Measurements from ENCODE around the gene TMPRSS2.

The TMPRSS2 gene

DNA sequence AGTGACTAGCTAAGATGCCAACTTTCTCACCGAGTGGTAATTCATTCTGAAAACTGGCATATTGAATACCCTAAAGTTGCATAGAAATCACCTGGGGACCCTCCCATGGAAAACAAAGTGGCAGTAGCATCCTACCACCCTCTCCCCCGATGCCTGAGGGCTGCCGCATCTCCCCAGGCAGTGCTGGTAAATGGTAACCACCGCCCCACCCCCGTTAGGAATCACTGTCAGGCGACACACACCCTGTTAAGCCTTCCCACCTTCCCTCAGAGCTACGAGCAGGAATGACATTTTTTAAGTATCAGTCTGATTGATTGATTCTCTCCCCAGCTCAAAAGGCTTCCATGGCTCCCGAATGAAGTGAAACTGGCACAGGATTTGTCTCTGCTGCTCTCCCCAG lies 28.3 kb downstream of the TMPRSS2 start:
- FAIRE-seq, result no peak

DNA sequence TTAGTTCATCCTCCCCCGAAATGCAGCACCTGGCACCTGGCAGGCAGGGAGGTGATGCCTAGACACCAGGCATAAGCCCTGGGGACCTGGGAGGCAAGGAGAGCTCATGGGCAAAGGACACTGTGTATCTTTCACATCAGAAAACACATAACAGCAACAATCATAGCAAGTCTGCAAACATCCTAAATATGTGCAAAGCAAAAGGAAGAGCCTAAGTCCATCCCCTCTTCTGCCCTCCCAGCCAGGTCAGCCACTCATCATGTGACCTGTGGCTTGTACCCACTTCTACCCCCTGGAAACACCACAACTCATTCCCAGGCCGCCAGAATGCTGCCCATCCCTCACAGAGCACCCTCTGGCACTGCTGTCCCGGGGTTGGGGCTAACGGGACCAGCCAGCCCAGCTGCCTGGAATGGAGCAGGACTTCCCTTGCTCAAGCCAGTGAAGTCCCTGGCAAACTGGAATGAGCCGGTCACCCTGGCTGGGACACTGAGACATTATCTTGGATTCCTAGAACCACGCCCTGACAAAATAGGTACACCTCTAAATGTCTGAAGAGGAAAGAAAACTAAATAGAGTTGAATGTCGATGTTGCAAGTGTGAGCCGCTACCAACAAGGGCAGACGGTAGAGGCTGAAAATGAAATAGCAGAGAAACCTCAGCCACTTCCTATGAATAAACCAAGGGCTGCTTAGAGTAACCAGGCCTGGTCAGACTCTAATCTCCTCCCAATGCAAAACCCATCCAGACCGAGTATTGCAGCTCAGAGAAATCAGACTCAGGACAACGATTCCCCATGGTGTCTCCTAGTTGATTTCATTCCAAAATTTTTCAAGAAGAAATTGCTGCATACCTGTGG lies 29.4 kb downstream of the TMPRSS2 start:
- no peak for FAIRE-seq

DNA sequence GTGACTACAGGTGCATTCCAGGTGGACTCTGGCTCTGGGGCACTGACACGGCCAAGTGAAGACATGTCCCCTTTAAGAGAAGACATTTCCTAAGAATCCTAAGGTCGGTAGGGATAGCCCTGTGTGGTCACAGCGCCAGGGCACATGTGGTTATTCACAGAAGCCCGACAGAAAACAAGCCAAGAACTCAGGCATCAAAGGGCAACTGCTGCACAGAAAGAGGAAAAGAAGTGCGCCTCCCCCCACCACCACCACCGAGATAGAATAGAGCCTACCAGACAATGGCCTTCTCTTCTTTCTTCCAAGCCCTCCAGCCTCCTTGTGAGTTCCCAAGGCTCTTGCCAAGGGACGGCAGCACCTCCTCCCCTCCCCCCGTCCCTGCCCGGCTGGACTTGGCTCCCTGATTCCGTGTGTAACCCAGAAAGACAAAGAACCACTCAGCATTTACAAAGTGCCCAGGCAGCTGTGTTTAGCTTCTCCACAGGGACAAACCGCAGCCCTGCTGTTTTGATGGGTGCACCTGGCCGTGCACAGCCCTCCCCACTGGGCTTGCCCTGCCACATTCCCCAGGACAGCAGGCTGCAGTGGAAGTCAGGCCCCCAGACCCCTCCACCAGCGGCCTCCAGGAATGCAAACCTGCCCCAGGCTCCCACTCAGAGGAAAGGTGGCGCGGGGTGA lies 30.2 kb downstream of the TMPRSS2 start:
- FAIRE-seq, result no peak

DNA sequence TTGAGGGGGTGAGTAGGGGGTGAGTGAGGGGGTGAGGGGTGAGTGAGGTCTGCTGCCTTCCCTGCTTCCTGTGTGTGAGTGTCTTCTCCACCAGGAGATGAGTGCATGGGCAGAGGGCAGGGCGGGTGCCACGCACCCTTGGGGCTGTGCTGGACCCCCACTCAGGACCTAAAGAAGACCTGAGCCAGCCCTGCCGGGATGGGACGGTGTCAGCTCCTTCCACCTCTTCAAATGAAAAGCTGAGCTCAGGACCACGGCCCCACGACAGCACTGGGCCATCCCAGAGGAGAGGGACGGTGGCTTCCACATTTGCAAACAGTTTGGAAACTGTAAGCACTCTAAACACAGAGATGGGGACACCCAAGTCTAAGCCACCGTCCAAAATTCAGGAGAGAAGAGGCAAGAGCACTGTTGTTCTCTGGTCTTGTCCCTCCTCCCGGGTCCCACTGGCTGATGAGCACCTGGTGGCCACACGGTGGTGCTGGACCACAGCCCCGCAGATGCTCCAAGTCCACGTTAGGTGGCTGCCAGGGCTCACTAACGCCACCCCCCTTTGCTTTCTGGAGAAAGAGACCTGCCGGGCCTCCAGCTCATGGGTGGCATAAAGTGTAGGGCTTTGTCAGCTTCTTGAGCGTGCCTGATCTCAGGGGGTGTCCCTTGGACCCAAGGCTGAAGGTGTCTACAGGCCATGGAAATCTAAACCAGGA lies 32.1 kb downstream of the TMPRSS2 start:
- no peak for FAIRE-seq

DNA sequence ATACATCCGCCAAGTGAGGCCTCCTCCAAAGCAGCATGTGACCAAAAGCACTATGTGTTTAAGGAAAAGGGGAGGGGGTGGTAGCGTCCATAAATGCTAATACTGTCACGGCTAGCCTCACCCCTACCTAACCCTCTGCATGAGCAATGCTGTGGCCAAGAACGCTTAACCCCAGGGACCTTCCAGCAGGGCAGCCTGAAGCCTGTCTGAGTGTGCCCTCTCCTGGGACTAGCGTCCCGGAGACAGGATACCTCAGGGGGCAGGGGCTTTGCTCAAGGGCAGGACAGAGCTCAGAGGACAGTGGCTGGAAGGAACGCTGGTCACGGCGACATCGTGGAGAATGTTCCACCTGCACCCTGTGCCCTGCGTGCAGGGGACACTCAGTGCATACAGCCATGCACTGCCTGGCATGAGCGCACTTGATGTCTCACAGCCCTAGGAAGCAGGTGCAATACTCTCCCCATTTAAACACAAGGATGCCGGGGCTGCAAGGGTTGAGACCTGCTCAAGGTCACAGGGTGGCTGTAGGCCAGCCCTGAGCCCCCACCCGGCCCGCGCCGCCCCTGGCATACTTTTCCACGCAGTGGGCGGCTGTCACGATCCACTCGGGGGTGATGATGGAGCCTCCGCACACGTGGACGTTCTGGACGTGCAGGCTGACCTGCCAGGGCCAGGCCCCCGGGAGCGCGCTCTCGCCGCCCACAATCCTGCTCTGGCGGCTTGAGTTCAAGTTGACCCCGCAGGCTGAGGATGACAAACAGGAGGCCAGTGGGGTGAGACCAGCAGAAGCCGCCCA lies 35.0 kb downstream of the TMPRSS2 start:
- FAIRE-seq, result no peak

DNA sequence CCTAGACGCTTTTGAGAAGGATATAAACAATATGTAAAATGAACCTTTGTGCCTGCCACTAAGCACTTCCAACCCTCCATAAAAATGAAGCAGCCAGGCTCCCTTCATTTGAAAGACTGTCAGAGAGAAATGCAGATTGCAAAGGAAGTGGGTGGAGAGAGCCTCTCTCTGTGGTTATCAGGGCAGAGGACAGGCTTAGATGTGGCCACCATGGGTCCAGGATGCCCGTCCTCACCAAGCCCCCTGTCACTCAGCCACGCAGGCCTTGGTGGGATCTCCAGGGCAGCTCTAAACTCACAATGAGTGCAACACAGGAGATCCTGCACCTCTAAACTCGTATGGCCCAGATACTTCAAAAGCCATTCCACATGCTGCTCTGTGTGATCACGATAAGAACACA lies 37.9 kb downstream of the TMPRSS2 start:
- FAIRE-seq, result no peak

DNA sequence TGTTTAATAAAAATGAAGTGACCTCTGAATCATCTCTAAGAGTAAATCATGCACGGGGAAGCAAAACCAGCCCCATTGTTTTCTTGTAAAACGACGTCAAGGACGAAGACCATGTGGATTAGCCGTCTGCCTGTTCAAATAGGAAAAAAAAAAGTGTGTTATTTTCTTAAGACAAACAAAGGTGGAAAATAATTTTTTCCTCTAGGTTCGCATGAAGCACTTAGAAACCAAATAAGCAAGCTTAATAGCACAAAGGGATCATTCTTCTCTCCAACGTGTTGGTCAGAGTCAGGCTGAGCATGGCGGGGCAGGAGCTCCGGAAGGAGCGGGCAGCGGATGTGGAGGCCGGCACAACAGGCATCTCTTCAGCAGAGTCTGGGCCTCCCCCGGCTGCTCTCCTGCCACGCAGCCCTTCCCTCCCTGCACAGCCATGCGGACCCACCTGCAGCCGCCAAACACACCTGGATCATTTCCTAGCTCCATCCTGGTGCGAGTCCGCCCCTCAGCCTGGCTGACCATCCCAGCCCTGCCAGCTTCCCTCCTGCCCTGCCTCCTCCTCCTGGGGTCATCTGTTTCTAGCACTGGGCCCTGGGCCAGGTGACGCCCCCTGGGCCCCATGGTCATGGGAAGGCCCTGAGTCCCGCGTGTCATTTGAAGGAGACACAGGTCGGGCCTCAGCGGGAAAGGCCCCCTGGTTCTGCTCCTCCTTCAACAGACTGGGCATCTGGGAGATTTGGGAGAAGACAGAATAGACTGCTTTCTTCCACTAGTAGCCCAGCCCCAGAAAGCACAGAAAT lies 41.7 kb downstream of the TMPRSS2 start:
- no peak for FAIRE-seq

DNA sequence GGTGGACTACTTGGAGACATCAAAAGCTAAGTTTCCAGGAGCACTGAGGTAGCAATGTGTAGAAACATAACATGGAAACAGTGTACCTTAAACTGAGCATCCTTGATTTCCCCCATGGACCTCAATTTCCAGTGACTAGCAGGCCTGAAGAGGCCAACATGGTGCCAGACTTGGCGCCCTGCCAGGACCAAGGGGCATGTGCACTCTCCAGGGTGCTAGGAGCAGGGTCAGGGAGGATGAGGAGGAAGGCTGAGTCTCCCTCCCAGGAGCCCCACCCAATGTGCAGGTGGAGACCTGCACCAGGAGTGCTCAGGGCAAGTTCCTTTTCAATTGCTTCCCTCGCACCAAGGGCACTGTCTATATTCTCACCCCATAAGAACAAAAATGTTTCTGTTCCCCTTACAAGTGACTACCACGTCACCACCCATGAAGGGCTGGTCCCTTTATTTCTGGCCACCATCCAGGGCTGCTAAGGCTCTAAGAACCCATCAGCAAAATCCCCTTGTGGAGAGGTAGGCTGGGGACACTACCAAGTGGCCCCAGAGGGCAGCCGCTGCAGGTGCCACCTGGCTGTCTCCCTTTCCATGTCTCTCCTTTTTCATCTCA lies 42.7 kb downstream of the TMPRSS2 start:
- FAIRE-seq, result no peak

DNA sequence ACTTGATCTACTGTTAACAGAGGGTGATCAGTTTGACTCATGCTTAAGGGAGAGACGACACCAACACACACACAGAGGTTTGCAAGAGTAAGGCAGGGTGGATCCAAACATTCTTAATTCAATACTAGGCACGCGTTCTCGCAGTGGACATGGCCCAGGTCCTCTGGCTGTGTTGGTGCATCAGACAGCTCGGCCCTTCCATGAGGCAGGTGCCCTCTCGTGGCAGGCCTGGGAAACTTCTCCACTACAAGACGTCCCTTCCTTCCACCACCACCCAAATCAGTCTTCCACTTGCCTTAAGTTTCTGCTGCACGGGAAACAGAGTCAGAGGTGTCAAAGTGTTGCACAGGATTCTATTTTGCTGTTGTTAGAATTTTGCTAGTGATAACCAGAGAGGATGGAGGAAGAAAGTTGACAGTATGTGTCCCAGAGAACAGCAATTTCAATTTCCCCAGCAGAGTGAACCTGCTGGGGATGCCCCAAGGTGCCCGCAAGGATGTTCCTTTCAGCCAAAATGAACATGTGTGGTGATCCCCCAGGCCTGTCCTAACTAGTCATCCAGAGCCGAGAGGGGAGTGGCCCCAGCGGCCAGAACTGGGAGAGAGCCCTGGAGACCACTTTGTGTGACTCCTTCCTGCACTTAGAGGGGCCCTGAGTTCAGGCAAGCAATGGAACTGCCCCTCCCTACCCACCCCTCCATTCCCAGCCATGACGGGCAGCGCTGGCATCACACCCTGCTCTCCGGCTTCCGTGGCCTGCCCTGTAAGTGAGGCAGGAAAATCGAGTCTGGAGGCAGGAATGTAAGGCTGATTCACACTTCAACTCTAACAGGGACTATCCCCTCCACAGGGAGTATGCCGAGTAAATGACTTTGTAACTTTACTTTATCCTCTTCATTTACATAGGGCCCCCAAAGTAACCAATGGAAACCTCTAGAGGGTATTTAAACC lies 47.1 kb downstream of the TMPRSS2 start:
- FAIRE-seq, result no peak

DNA sequence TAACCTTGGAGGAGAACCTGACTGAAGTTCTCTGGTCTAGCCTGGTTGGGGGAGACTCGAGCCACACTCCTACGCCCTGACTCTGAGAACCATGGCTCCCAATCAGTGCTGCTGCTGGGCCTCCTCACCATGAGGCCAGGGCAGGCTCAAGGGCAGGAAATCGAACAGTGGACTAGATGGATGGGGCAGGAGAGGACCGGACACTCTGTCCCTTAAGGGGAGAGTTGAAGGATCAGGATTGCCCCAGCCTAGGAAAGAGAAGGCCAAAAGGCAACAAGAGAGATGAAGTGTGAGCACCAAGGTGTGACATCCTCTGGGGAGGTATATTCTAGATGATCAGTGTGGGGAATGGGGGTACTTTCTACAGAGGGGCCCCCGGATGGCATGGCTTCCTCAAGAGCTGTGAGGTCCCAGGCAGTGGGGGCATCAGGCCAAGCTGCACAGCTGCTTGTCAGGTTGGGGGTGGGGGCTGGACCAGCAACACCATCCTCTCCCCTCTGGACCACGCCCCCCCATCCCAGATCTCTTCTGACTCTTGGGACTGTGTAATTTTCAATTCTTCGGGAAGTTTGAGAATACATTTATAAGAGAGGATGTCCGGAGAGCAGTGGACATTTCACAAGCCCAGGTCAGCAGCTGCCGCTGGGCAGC lies 47.9 kb downstream of the TMPRSS2 start:
- FAIRE-seq, result no peak

DNA sequence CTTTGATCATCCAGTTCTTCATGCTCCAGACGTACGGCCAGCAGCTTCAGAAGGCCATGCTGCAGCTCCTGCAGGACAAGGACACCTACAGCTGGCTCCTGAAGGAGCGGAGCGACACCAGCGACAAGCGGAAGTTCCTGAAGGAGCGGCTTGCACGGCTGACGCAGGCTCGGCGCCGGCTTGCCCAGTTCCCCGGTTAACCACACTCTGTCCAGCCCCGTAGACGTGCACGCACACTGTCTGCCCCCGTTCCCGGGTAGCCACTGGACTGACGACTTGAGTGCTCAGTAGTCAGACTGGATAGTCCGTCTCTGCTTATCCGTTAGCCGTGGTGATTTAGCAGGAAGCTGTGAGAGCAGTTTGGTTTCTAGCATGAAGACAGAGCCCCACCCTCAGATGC lies 49.4 kb downstream of the TMPRSS2 start:
- FAIRE-seq, result no peak

DNA sequence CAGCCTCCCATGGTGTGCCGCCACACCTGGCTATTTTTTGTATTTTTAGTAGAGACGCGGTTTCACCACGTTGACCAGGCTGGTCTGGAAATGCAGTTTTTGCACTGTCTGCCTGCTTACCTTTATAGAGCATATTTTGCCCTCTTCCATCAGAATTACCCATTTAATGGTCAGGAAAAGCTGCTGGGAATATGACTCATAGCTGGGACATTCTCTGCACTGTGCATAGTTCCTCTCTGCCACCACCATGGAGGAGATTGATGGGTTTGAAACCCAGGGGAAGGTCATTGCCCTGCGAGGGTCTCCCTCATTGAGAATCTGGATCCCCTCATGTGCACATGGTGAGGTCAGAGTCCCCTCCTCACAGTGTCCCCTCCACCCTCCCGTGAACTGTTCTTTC lies 49.8 kb downstream of the TMPRSS2 start:
- no peak for FAIRE-seq

DNA sequence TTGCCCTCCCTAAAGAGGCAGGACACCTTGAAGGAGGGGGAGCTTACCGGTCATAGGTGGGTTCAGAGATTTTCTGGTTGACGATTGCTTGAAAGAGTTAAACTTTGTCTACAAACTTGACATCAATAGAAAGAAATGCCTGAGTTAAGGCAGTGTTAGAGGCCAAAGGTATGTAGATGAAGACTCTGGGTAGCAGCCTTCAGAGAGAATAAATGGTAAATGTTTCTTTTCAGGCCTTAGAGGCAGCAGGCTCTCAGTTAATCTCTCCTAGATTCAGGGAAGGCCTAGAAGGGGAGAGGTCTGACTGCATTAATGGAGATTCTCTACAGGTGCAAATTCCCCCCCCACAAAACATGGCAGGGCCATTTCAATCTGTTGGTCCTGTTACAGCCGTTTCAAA lies 54.2 kb downstream of the TMPRSS2 start:
- no peak for FAIRE-seq

DNA sequence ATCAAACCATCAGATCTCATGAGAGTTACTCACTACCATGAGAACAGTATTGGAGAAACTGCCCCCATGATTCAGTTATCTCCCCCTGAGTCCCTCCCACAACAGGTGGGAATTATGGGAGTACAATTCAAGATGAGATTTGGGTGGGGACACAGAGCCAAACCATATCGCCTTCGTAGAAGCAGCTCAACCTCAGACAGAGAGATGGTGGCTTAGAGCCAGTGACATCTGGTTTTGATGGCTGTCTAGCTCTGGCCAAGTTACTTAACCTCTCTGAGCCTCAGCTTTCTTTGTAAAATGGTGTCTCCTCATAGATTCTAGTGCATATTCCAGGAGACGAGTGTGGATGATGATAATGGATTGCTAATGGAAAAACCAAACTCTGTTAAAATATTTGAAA lies 54.8 kb downstream of the TMPRSS2 start:
- no peak for FAIRE-seq

DNA sequence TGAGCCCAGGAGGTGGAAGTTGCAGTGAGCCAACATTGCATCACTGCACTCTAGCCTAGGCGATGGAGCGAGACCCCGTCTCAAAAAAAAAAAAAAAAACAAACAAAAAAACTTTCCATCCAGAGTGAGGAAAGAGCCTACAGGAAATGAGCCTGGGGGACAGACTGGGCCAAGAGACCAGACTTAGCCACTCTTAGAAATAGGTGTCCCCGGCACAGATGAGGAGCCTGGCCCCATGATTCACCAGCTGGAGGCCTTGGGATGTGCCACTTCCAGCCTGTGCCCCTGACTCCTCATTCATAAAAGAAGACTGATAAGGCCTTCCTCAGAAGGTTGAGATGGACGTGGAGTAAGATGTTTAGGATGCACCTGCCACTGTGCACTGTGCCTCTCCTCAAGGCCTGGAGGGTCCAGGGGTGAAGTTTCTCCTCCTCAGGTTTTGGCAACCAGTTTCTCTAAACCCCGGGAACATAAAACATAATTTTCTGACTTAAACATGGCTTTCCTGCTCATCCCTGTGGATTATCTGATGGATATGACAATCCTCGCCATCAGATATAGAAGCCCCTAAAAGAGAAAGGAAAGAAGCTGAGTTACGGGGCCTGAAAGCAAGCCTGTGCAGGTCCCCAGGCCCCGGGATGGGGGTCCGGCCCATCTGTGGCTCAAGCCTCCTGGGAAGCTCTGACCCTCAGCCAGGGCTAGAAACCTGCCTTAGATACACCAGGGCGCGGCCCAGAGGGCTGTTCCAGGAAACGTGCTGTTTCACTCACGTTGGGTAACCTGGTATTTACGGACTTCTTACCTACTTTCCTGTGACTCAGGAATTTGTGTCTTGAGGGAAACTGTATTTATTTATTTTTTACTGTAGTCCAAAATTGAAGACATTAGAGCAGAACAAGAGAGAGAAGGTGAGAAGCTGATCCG lies 55.9 kb downstream of the TMPRSS2 start:
- FAIRE-seq, result no peak

DNA sequence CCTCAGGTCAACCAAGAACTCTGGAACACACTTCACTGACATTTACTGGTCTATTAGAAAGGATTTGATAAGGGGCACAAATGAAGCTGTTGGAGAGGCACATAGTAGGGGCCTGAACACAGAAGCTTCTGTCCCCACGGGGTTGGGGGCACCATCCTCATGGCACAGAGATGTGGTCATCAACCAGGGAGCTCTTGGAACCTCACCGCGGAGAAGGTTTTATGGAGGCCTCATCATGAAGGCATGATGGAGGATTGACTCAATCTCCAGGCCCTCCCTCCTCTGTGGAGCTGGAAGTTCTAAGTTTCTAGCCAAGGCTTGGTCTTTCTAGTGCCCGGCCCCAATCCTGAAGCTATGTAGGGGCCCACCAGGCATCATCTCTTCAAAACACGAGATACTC lies 58.3 kb downstream of the TMPRSS2 start:
- no peak for FAIRE-seq

DNA sequence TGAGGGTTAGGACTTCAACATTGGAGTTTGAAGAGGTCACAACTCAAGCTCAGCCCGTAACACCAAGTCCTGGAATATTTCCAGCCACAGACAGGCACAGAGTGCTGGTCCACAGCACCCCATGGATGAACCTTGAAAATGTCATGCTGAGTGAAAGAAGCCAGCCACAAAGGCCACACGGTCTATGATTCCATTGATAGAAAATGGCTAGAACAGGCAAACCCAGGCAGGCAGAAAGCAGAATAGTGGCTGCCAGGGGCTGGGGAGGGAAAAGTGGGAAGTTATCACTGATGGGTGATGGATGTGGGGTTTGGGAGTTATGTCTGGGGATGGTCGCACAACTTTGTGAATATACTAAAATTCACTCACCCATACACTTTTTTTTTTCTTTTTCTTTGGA lies 60.6 kb downstream of the TMPRSS2 start:
- FAIRE-seq, result no peak

DNA sequence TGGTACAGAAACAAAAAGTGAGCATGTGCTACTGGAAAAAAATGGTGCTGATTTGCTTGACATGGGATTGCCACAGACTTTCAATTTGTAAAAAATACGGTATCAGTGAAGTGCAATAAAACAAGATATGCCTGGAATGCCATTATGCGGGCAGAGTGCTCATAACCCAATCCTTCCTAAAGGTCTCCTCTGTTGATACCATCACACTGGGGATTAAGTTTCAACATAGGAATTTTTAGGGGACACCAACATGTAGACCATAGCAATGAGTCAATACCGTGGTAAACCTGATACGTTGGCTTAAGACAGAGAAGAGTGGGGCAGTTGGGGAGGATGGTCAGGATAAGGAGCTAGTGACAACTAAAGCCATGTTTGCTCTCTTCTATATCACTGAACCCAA lies 61.4 kb downstream of the TMPRSS2 start:
- no peak for FAIRE-seq

DNA sequence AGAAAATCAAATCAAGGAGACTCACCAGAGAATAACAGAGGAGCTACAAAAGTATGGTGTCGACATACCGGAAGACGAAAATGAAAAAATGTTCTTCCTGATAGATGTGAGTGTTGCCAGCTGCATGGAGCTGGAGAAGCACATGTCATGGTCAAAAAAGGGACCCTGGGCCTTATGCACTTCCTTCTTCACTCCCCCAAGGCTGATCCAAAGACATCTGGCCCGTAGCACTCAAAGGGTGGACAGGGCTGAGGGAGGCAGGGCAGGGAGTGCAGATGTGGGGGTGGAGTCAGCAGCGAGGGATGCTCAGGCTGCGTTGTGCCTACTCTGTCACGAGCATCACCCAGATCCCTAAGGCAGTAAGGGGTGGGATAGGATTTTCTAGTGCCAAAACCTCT lies 62.5 kb downstream of the TMPRSS2 start:
- no peak for FAIRE-seq

Data from colon (tissue), 2 donors.